Liver (tissue), 9 donors: ENCODE data around the gene TACO1. TPM values are rescaled to one million over a fixed set of nuclear protein-coding genes. Genes with fewer than 3 reads are reported as not detected.
A peak's percentile ranks its signal among the peaks of the same experiment; 100 is the strongest.

ENCODE experiments used
- DNase-seq: peaks from one replicate; pipeline ENCODE4 v3.0.0-alpha.2; 2017; ENCODE audit warnings: low spot score
- H3K27ac ChIP-seq, 2 donors: one replicate each; pipeline ENCODE4 v1.7.0; 2013; ENCODE audit warnings: inconsistent platforms in 2 of 2, low read length in 2 of 2, control low read depth in 1 of 2, low read depth in 1 of 2, mild to moderate bottlenecking in 1 of 2
- H3K27me3 ChIP-seq, 4 donors: one replicate each; pipeline versions ENCODE4 v1.6.1 to v1.7.0; 2013; ENCODE audit warnings: low read length in 3 of 4, inconsistent platforms in 1 of 4, mild to moderate bottlenecking in 1 of 4, moderate library complexity in 1 of 4; ENCODE audit not compliant: control insufficient read depth in 4 of 4, insufficient read depth in 4 of 4
- H3K36me3 ChIP-seq, 4 donors: one replicate each; pipeline versions ENCODE4 v1.6.1 to v1.7.0; 2013; ENCODE audit warnings: low read length in 3 of 4, mild to moderate bottlenecking in 3 of 4, low read depth in 1 of 4, moderate library complexity in 1 of 4; ENCODE audit not compliant: control insufficient read depth in 4 of 4, insufficient read depth in 3 of 4
- H3K4me1 ChIP-seq, 4 donors: one replicate each; pipeline versions ENCODE4 v1.6.1 to v1.7.0; 2013; ENCODE audit warnings: low read length in 3 of 4, mild to moderate bottlenecking in 3 of 4, moderate library complexity in 1 of 4; ENCODE audit not compliant: control insufficient read depth in 4 of 4, insufficient read depth in 4 of 4
- H3K4me3 ChIP-seq, 3 donors: one replicate each; pipeline versions ENCODE4 v1.6.1 to v1.7.0; 2013; ENCODE audit warnings: low read length in 3 of 3, control low read depth in 1 of 3, low read depth in 1 of 3, mild to moderate bottlenecking in 1 of 3
- H3K9ac ChIP-seq, 2 donors: one replicate each; pipeline ENCODE4 v1.7.0; 2013; ENCODE audit warnings: low read length in 2 of 2, mild to moderate bottlenecking in 2 of 2, moderate library complexity in 2 of 2, control low read depth in 1 of 2, low read depth in 1 of 2
- H3K9me3 ChIP-seq, 4 donors: one replicate each; pipeline versions ENCODE4 v1.6.1 to v1.7.0; 2013; ENCODE audit warnings: low read length in 3 of 4; ENCODE audit not compliant: control insufficient read depth in 4 of 4
- ATF3 ChIP-seq: IDR thresholded peaks from 2 replicates; pipeline ENCODE4 v1.6.1; 2016; ENCODE audit warnings: antibody characterized with exemption
- CTCF ChIP-seq: fragments of 150-350 bp; IDR thresholded peaks from 2 replicates; pipeline ENCODE4 v1.5.1; 2017; ENCODE audit warnings: improper control_type of control experiment, low read depth, low read length; ENCODE audit not compliant: missing input control
- EGR1 ChIP-seq, 2 donors: IDR thresholded peaks; 2 replicates each; pipeline ENCODE4 v1.6.1; 2016 to 2018; ENCODE audit warnings: antibody characterized with exemption in 2 of 2, low read depth in 2 of 2
- FOXA1 ChIP-seq: IDR thresholded peaks from 2 replicates; pipeline ENCODE4 v1.6.1; 2016; ENCODE audit warnings: antibody characterized with exemption
- FOXA2 ChIP-seq: IDR thresholded peaks from 2 replicates; pipeline ENCODE4 v1.6.1; 2016; ENCODE audit warnings: antibody characterized with exemption
- GABPA ChIP-seq, 2 donors: IDR thresholded peaks in 1 of 2; conservative IDR thresholded peaks in 1 of 2; 2 replicates each; pipeline ENCODE4 v1.6.1; 2016; ENCODE audit warnings: antibody characterized with exemption in 2 of 2, mild to moderate bottlenecking in 1 of 2, moderate library complexity in 1 of 2
- HNF4A ChIP-seq, 2 donors: conservative IDR thresholded peaks; 2 replicates each; pipeline ENCODE4 v1.6.1; 2016; ENCODE audit warnings: antibody characterized with exemption in 2 of 2, mild to moderate bottlenecking in 2 of 2
- HNF4G ChIP-seq: IDR thresholded peaks from 2 replicates; pipeline ENCODE4 v1.6.1; 2016; ENCODE audit warnings: antibody characterized with exemption
- JUND ChIP-seq, 2 donors: IDR thresholded peaks; 2 replicates each; pipeline ENCODE4 v1.6.1; 2016; ENCODE audit warnings: antibody characterized with exemption in 2 of 2
- MAX ChIP-seq: IDR thresholded peaks from 2 replicates; pipeline ENCODE4 v1.6.1; 2016; ENCODE audit warnings: antibody characterized with exemption
- NR2F2 ChIP-seq: IDR thresholded peaks from 2 replicates; pipeline ENCODE4 v1.6.1; 2016; ENCODE audit warnings: antibody characterized with exemption
- RAD21 ChIP-seq, 2 donors: IDR thresholded peaks; 2 replicates each; pipeline ENCODE4 v1.6.1; 2016; ENCODE audit warnings: antibody characterized with exemption in 2 of 2, mild to moderate bottlenecking in 2 of 2
- REST ChIP-seq: IDR thresholded peaks from 2 replicates; pipeline ENCODE4 v1.6.1; 2016; ENCODE audit warnings: antibody characterized with exemption, mild to moderate bottlenecking
- RXRA ChIP-seq, 2 donors: IDR thresholded peaks; 2 replicates each; pipeline ENCODE4 v1.6.1; 2017 to 2018; ENCODE audit warnings: antibody characterized with exemption in 2 of 2, mild to moderate bottlenecking in 1 of 2
- SP1 ChIP-seq: IDR thresholded peaks from 2 replicates; pipeline ENCODE4 v1.6.1; 2018; ENCODE audit warnings: antibody characterized with exemption, mild to moderate bottlenecking
- TAF1 ChIP-seq: conservative IDR thresholded peaks from 2 replicates; pipeline ENCODE4 v1.6.1; 2016; ENCODE audit warnings: antibody characterized with exemption, mild to moderate bottlenecking
- YY1 ChIP-seq: IDR thresholded peaks from 2 replicates; pipeline ENCODE4 v1.6.1; 2016; ENCODE audit warnings: antibody characterized with exemption, mild to moderate bottlenecking
- ZBTB33 ChIP-seq: IDR thresholded peaks from 2 replicates; pipeline ENCODE4 v1.6.1; 2016; ENCODE audit warnings: antibody characterized with exemption
- WGBS: extraction: QIAGEN DNeasy Blood & Tissue Kit; methylation state at CpG from one replicate; pipeline ENCODE4 v1.1.7; 2013; 5-methylcytosine and 5-hydroxymethylcytosine counted together
- polyA plus RNA-seq, 2 donors: library from polyadenylated mRNA; stranded (reverse) in 1 of 2; unstranded in 1 of 2; fragments of 200-250 nt in 1 of 2; fragments of >200 nt in 1 of 2; fragmentation: Nextera tagmentation in 1 of 2; extraction: Ambion mirVana in 1 of 2; gene quantifications; one replicate each; pipeline versions ENCODE4 v1.2.1 to v1.2.3, GENCODE V29; 2013 to 2015
- total RNA-seq, 2 donors: library from RNA; depleted of rRNA; stranded (reverse); fragments of >200 nt; gene quantifications; one replicate each; pipeline ENCODE4 v1.2.3, GENCODE V29; 2014
- donor health status: healthy.
- donor health status: healthy.
- donor health status: healthy.
- donor health status: healthy.
- donor health status: healthy.

TACO1 gene
- total and polyA plus RNA-seq, 4 donors: 14.3 to 55.8 (median 41.7) TPM

GRCh38 chr17:63621229-63621683 is 20.6 kb downstream of the TACO1 start (continued):
- TF ChIP-seq ZBTB33: no peak

GRCh38 chr17:63621684-63622573 is 21.2 kb downstream of the TACO1 start, which contains the start of gene MAP3K3:
TSS of gene MAP3K3 (plus strand) at chr17:63622417. CDS start at chr17:63622760, 343 bp downstream.
- under 1% methylated on average over 75 of the region's 75 CpGs for WGBS
- H3K4me3 ChIP-seq: peak within 1 kb of the TSS; percentile 77 to 98 (median 92)
- peaks cover 2 to 31% (median 16%) of the 10 kb centered on the region in 4 donors for H3K4me1 ChIP-seq
- no peaks in the 10 kb centered on the region for H3K27me3 ChIP-seq
- peak; percentile 91 for DNase-seq
- peak within 1 kb of the TSS; percentile 53 to 92 for H3K9ac ChIP-seq
- peak within 1 kb of the TSS; percentile 59 to 86 for H3K27ac ChIP-seq
- no peaks in the 10 kb centered on the region for H3K36me3 ChIP-seq
- H3K9me3 ChIP-seq: no peaks in the 10 kb centered on the region
- TF ChIP-seq MAX (peak; percentile 2), TAF1 (peak; percentile 84), YY1 (peak; percentile 56), RAD21 (IDR thresholded peaks at IDR 0.05) (peak in 1 of 2 donors; percentile 21), JUND (IDR thresholded peaks at IDR 0.05) (peak in 1 of 2 donors; percentile 35), RXRA (IDR thresholded peaks at IDR 0.05) (peak; percentile 29 to 54), NR2F2 (no peak), HNF4G (no peak), REST (peak; percentile 77), SP1 (peak; percentile 96), FOXA2 (no peak), GABPA (IDR thresholded peaks at IDR 0.05 in 1 of 2, conservative IDR thresholded peaks at IDR 0.05 in 1 of 2) (peak in 1 of 2 donors; percentile 69), EGR1 (IDR thresholded peaks at IDR 0.05; ENCODE audit: low read depth in 2 of 2) (peak; percentile 42 to 66), CTCF (peak; percentile 7), HNF4A (conservative IDR thresholded peaks at IDR 0.05) (peak; percentile 7 to 17), FOXA1 (peak; percentile 12), ZBTB33 (peak; percentile 62), ATF3 (no peak)
